Hypothalamus (tissue), 51 donors: ENCODE results near the gene FTMT.
"Not testable (repeated sequence)": the region's sequence is repeated elsewhere in the genome, so short reads cannot be mapped to it uniquely, and the experiment has no call there.

Experiments
- DNase-seq, 51 donors: peaks; one replicate each; lab custom pipeline; 2025; lab: John Stamatoyannopoulos, UW

Gene FTMT

GRCh38 chr5:121851643-121852574, at the start of gene FTMT:
TSS of gene FTMT (plus strand) at chr5:121851882. CDS start at chr5:121851964, 82 bp downstream.
- no peak for DNase-seq

GRCh38 chr5:121805251-121805650, 46.4 kb upstream of the FTMT start:
- not testable (repeated sequence) for DNase-seq

DNA sequence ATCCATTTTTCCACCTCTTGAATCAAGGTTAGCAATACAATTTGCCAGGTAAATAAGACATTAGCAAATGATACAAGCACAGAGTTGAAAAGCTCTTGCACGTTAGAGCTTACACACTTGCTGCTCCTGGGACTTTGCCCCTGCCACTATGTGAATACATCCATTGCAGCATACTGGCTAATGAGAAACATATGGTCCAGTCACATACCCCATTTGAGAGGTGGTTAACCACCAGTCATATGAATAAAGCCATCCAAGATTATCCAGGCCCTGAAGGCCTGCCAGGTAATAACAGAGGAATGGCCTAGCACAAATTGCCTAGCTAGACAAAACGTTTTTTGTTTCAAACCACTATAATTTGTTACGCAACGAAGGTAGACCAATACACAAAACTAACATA, 45.8 kb upstream of the FTMT start:
- DNase-seq: no peak

DNA sequence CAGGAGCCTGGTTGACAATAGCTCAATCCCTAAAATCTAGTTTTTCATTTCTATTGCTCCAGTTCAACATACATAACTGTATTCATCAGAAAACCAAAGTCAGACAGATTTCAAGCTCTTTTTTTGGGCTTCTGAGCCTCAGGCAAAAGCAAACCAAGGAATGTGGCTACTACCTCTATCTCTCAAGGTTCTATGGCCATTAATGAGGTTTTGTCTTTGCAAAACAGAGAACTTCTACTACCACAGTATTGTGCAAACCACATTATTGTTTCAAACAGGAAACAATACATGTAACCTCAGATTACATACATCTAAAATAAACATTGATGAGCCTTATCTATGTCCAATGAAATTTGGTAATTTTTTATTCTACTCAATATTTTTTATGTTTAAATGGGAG, 35.5 kb upstream of the FTMT start:
- no peak for DNase-seq

- DNase-seq: no peak
Observed at GRCh38 chr5:121819682-121820261, 31.9 kb upstream of the FTMT start.

- DNase-seq: no peak
Observed at GRCh38 chr5:121833617-121834016, 18.1 kb upstream of the FTMT start.

DNA sequence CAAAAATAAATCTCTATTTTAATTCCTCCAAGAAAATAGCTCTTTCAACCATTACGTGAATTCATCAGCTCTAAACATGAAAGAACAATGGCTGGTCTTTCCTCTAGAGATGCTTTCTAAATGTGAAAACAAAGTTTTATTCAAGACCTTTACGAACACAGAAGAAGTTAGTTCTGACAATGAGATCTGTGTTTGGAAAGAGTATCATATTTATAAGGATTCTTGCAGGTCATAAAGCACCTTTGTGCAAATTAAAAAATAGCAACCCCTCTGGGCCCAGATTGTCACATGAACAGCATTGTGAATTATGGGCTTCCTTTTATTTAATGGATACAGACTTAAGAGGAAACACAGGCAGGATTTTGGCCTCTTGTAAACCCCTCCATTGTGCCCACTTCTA, 17.7 kb upstream of the FTMT start:
- DNase-seq: no peak

DNA sequence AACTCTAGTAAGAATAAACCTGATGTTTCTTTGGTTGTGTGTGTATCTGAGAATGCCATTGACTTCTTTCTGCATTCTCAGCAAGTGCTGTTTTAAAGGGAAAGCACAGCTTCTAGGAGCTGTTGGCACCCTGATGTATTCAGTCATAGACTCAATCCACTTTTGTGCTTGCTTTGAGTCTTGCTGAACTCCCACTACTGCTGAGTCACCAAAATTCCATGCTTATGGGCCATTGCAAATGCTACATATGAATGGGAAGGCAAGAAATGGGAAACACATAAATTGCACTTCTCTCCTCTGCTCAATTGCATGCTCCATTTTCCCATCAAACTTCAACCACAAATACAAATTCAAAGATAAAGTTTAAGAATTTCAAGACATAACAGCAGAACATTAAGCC, 9.8 kb upstream of the FTMT start:
- DNase-seq: no peak

- no peak for DNase-seq
Observed at GRCh38 chr5:121850272-121850671, 1.4 kb upstream of the FTMT start.

DNA sequence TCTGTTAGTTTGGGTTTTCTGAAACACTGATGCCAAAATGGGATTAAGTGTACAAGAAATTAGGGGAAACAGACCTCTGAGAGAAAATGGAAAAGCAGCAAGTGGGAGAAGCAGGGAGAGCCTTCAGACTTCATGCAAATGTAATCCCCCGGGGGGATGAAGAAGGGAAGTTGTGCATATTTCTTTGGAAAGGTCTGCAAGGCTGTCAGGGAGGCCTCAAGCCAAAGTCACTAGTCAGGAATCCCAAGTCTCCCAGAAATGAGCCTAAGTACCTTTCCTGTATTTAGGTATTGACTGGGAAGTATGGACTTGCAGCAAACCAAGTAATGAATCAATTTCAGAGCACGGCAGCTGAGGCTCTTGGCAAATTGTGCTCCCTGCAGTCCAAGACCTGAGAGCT, 2.2 kb downstream of the FTMT start:
- DNase-seq: no peak

GRCh38 chr5:121862801-121863200, 11.1 kb downstream of the FTMT start:
- no peak for DNase-seq

DNA sequence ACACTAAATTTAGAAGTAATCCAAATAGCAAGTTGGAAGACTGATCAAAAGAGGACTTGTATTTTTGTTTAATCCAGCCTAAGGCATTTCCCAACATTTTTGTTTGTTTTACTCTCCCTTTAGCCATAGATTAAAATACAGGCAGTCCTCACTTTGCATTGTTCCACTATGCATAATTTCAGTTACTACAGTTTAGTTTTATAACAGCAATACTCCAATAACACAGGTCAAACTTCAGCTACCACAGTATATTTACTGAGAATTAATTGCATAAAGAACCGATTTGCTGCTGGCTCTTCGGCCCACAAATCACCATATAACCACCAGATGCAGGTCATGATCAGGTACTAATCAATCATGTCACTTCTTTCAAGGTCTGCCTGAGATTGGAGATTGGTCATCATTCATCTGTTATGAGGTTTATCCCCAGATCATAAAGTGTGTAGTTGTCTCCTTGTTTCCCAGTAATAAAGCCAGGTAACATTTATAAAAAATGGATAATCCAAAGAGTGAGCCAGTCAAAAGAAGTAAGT, 12.1 kb downstream of the FTMT start:
- DNase-seq: no peak

DNA sequence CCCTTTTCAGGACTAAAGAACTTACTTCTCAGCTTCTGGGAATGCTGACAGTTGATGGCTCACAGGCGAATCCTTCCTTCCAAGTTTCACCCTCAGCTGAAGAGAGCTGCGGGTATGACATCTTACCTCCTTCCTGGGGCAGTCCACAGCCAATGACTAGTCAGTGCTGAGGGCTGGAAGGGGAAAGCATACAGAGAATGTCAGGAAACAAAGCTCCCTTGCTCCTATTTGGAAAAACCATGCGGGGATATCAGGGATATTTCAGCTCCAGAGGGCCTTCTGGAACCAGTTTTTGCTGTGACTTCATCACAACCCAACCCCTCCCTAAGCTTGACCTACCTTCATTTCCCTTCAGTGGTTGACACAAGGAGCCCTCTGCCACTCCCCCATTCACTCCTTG, 15.7 kb downstream of the FTMT start:
- no peak for DNase-seq

DNA sequence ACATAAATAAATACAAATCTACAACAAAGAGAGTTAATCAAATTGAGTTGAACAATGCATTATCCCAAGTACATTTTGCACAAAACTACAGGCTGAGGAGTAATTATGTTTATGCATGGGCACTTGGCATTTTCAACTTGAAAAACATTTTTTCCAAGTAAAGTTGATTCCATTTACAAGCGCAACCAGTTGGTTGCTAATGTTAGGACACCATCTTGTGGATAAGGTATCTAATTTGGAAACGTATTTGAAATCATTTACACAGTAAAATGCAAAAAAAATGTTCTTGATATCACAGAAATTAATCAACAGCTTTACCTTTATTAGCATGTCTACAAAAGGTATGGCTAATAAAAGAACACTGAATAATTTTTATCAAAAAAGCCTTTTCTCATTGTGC, 18.8 kb downstream of the FTMT start:
- no peak for DNase-seq

DNA sequence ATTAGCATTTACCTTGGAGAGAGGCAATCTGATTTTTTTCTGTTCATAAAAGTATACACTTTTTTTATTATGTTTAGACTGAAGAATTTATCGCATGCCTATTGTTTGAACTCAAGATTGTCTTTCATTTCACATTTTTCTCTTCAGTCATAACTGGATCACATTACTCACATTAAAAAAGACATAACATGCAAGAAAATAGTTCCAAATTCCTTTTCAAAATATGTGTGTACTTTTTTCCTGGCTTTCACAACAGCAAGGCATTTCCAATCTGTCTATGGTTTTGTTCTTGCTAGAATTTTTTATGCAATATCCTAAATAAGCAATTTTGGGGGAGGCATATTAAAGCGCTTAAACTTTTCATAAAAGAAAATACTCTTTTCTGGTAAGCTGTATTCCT, 21.2 kb downstream of the FTMT start:
- no peak for DNase-seq

GRCh38 chr5:121873409-121873808, 21.7 kb downstream of the FTMT start:
- DNase-seq: no peak

DNA sequence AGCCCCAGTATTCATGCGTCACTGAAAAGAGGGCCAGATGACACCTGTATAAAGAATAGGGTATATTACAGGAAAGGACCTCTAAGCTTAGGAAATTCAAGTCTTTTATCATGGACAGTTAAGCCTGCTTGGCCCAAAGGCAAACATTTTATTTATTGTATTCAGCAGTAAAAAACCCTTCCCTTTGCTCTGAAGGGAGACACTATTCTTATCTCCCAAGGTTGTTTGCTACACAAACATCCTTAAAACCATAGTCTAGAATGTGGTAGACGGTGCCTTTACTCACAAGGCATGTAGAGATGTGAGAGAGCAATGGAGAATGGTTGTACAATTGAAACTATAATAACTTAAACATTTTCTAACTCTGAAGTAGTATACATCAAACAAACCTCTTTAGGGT, 33.9 kb downstream of the FTMT start:
- DNase-seq: no peak

- no peak for DNase-seq
Observed at GRCh38 chr5:121887727-121888126, 36.0 kb downstream of the FTMT start.

GRCh38 chr5:121890297-121890858, 38.7 kb downstream of the FTMT start:
- DNase-seq: peak in 1 of 51 donors; percentile 5

DNA sequence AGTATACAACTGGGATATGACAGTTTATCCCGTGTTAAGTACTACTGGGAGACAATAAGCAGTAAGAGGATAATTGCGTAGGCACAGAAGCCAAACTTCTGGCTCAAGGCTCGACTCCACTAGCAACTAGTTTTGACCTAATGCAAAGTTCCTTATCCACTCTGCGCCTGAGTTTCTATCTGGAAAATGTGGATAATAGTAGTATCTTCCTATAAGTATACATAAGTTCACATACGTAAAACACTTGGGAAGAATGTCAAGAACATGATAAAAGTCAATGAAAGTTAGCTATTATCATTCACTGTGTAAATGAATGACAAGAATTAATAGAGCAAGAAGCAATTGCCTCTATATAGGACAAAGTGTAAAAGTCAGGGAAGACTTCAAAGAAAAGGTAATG, 45.7 kb downstream of the FTMT start:
- no peak for DNase-seq

GRCh38 chr5:121899346-121899745, 47.7 kb downstream of the FTMT start:
- DNase-seq: no peak
